GM21367 (cell line): Measurements from ENCODE around the gene F5.

Source experiments
- ATAC-seq: cut with Tn5 transposase; IDR thresholded peaks from one replicate; pipeline ENCODE4 v1.9.1; 2021; ENCODE audit not compliant: unreplicated experiment

F5 gene

GRCh38 chr1:169484101-169484500 is 102.2 kb downstream of the F5 start:
- ATAC-seq: no peak

GRCh38 chr1:169483500-169483966 is 102.7 kb downstream of the F5 start:
- no peak for ATAC-seq

- no peak for ATAC-seq
Measured at GRCh38 chr1:169479363-169480066, 106.8 kb downstream of the F5 start.

- ATAC-seq: no peak
Measured at GRCh38 chr1:169478094-169478672, 108.1 kb downstream of the F5 start.

- ATAC-seq: no peak
Measured at GRCh38 chr1:169475806-169476387, 110.4 kb downstream of the F5 start.

- ATAC-seq: no peak
Measured at GRCh38 chr1:169474302-169474995, 111.8 kb downstream of the F5 start.

GRCh38 chr1:169473347-169473746 is 112.9 kb downstream of the F5 start:
- no peak for ATAC-seq

GRCh38 chr1:169472738-169473137 is 113.5 kb downstream of the F5 start:
- ATAC-seq: no peak

- ATAC-seq: no peak
Measured at GRCh38 chr1:169468982-169469381, 117.3 kb downstream of the F5 start.

- ATAC-seq: no peak
Measured at GRCh38 chr1:169466259-169467230, 119.7 kb downstream of the F5 start.

- no peak for ATAC-seq
Measured at GRCh38 chr1:169465281-169465680, 121.0 kb downstream of the F5 start.
